Bronchial epithelial cell (primary cell): ENCODE results near the gene MUC4. TPM values are rescaled to one million over a fixed set of nuclear protein-coding genes. Genes with fewer than 3 reads are reported as not detected.
"Not testable (repeated sequence)": the region's sequence is repeated elsewhere in the genome, so short reads cannot be mapped to it uniquely, and the experiment has no call there.

ENCODE experiments used
- DNase-seq: peaks from one replicate; pipeline ENCODE4 v3.0.0-alpha.2; 2010; ENCODE audit warnings: low read depth
- FAIRE-seq: peaks from 2 replicates; lab custom pipeline; 2011; peaks lifted over from hg19 to GRCh38; lab: Jason Lieb, UNC
- H3K27me3 ChIP-seq: 2 replicates; pipeline ENCODE4 v1.5.1; 2011; ENCODE audit warnings: low read length; ENCODE audit not compliant: control insufficient read depth, insufficient read depth
- H3K36me3 ChIP-seq: 2 replicates; pipeline ENCODE4 v1.5.1; 2011; ENCODE audit warnings: low read length; ENCODE audit not compliant: control insufficient read depth, insufficient read depth
- H3K4me3 ChIP-seq: 2 replicates; pipeline ENCODE4 v1.5.1; 2011; ENCODE audit warnings: mild to moderate bottlenecking, low read depth, low read length, control low read depth
- CTCF ChIP-seq: IDR thresholded peaks from 2 replicates; pipeline ENCODE4 v1.5.1; 2011; ENCODE audit warnings: mild to moderate bottlenecking, moderate library complexity, low read length, control low read depth, inconsistent platforms; ENCODE audit not compliant: insufficient read depth, severe bottlenecking
- total RNA-seq: library from RNA; depleted of rRNA; stranded (reverse); fragments of >200 nt; gene quantifications from 2 replicates; pipeline ENCODE4 v1.2.1, GENCODE V29; 2014

MUC4 gene
- total RNA-seq, 1 donor from 2014 or later = 0.26 TPM

GRCh38 chr3:195751560-195751959, 60.2 kb downstream of the MUC4 start:
- TF ChIP-seq CTCF = no peak
- H3K27me3 ChIP-seq = no peaks in the 10 kb centered on the region
- DNase-seq = no peak
- FAIRE-seq = no peak
- H3K36me3 ChIP-seq = no peaks in the 10 kb centered on the region
- H3K4me3 ChIP-seq = no peak overlapping the region

- no peak for TF ChIP-seq CTCF
- DNase-seq (no peak), FAIRE-seq (no peak)
- no peak overlapping the region for H3K4me3 ChIP-seq
- no peaks in the 10 kb centered on the region for H3K27me3 ChIP-seq
- no peaks in the 10 kb centered on the region for H3K36me3 ChIP-seq
Measured at GRCh38 chr3:195750797-195751520, 60.8 kb downstream of the MUC4 start.

- not testable (repeated sequence) for H3K4me3 ChIP-seq, DNase-seq, FAIRE-seq, H3K27me3 ChIP-seq, H3K36me3 ChIP-seq
Measured at GRCh38 chr3:195749101-195749500, 62.6 kb downstream of the MUC4 start.

GRCh38 chr3:195748661-195749060, 63.1 kb downstream of the MUC4 start:
- FAIRE-seq (no peak), DNase-seq (no peak)
- H3K27me3 ChIP-seq = no peaks in the 10 kb centered on the region
- no peak overlapping the region for H3K4me3 ChIP-seq
- no peak for TF ChIP-seq CTCF
- H3K36me3 ChIP-seq = no peaks in the 10 kb centered on the region

GRCh38 chr3:195746751-195747150, 65.0 kb downstream of the MUC4 start:
- DNase-seq = no peak
- no peaks in the 10 kb centered on the region for H3K36me3 ChIP-seq
- no peak for FAIRE-seq
- no peak for TF ChIP-seq CTCF
- no peak overlapping the region for H3K4me3 ChIP-seq
- H3K27me3 ChIP-seq = no peaks in the 10 kb centered on the region

GRCh38 chr3:195746346-195746745, 65.4 kb downstream of the MUC4 start:
- DNase-seq (no peak), FAIRE-seq (no peak)
- no peaks in the 10 kb centered on the region for H3K27me3 ChIP-seq
- TF ChIP-seq CTCF = no peak
- H3K4me3 ChIP-seq = no peak overlapping the region
- no peaks in the 10 kb centered on the region for H3K36me3 ChIP-seq
